ENCODE results near the gene ARPC2. TPM values are rescaled to one million over a fixed set of nuclear protein-coding genes. Genes with fewer than 3 reads are reported as not detected.

Gene ARPC2
- total and polyA plus RNA-seq, 2 of the 13 experiments (the other 11 are each of a cell fraction or from before 2014, with no cell fraction given), result 168 to 303 TPM

- TF ChIP-seq BCL6 (CRISPR knock-in tag; IDR thresholded peaks at IDR 0.05) (peak; percentile 74), ADNP (CRISPR knock-in tag; IDR thresholded peaks at IDR 0.05) (peak; percentile 95), PAXIP1 (CRISPR knock-in tag; conservative IDR thresholded peaks at IDR 0.05) (peak; percentile 47), SNAPC4 (CRISPR knock-in tag; IDR thresholded peaks at IDR 0.05) (no peak), ZNF143 (CRISPR knock-in tag; IDR thresholded peaks at IDR 0.05) (peak; percentile 48; the same call in 1 of the 2 replicates), SALL1 (CRISPR knock-in tag; IDR thresholded peaks at IDR 0.05) (peak; percentile 90), ZNF576 (CRISPR knock-in tag; IDR thresholded peaks at IDR 0.05) (no peak), HDAC1 (CRISPR knock-in tag; IDR thresholded peaks at IDR 0.05) (peak; percentile 73), ZNF124 (CRISPR knock-in tag; IDR thresholded peaks at IDR 0.05) (0 out of 2 replicates have a peak, but pooled peaks have one; percentile 37), CCAR2 (optimal IDR thresholded peaks at IDR 0.05; ENCODE audit: low read depth, low read length) (no peak), SPEN (CRISPR knock-in tag; IDR thresholded peaks at IDR 0.05; ENCODE audit: low read depth) (peak; percentile 49; the same call in 1 of the 2 replicates), TMF1 (CRISPR knock-in tag; IDR thresholded peaks at IDR 0.05; ENCODE audit: low read depth) (no peak)
- TF ChIP-seq, protein P1, sequence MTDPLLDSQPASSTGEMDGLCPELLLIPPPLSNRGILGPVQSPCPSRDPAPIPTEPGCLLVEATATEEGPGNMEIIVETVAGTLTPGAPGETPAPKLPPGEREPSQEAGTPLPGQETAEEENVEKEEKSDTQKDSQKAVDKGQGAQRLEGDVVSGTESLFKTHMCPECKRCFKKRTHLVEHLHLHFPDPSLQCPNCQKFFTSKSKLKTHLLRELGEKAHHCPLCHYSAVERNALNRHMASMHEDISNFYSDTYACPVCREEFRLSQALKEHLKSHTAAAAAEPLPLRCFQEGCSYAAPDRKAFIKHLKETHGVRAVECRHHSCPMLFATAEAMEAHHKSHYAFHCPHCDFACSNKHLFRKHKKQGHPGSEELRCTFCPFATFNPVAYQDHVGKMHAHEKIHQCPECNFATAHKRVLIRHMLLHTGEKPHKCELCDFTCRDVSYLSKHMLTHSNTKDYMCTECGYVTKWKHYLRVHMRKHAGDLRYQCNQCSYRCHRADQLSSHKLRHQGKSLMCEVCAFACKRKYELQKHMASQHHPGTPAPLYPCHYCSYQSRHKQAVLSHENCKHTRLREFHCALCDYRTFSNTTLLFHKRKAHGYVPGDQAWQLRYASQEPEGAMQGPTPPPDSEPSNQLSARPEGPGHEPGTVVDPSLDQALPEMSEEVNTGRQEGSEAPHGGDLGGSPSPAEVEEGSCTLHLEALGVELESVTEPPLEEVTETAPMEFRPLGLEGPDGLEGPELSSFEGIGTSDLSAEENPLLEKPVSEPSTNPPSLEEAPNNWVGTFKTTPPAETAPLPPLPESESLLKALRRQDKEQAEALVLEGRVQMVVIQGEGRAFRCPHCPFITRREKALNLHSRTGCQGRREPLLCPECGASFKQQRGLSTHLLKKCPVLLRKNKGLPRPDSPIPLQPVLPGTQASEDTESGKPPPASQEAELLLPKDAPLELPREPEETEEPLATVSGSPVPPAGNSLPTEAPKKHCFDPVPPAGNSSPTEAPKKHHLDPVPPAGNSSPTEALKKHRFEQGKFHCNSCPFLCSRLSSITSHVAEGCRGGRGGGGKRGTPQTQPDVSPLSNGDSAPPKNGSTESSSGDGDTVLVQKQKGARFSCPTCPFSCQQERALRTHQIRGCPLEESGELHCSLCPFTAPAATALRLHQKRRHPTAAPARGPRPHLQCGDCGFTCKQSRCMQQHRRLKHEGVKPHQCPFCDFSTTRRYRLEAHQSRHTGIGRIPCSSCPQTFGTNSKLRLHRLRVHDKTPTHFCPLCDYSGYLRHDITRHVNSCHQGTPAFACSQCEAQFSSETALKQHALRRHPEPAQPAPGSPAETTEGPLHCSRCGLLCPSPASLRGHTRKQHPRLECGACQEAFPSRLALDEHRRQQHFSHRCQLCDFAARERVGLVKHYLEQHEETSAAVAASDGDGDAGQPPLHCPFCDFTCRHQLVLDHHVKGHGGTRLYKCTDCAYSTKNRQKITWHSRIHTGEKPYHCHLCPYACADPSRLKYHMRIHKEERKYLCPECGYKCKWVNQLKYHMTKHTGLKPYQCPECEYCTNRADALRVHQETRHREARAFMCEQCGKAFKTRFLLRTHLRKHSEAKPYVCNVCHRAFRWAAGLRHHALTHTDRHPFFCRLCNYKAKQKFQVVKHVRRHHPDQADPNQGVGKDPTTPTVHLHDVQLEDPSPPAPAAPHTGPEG (CRISPR knock-in tag; IDR thresholded peaks at IDR 0.05), result peak; percentile 49; the same call in 1 of the 2 replicates
Observed at GRCh38 chr2:218301176-218301819, 84.3 kb downstream of the ARPC2 start (continued).
